ENCODE measurements around the gene TTC19. TPM values are rescaled to one million over a fixed set of nuclear protein-coding genes. Genes with fewer than 3 reads are reported as not detected.

Gene TTC19
- total RNA-seq, 1 experiment from 2014 or later = 28.4 TPM

GRCh38 chr17:16001226-16001897 is 1.7 kb downstream of the TTC19 start:
- intact Hi-C loops (cut with micrococcal nuclease; ENCODE audit: unreplicated experiment) (no loop called here), in situ Hi-C loops (cut with HindIII; ENCODE audit: low pct_unique_long_range_greater_than_20kb, low sequenced_read_pairs) (no loop called here)
- H3K36me3 ChIP-seq (ENCODE audit: control insufficient read depth, insufficient read depth, low read length) = peaks cover 33% of the 10 kb centered on the region
- TF ChIP-seq, protein P1, sequence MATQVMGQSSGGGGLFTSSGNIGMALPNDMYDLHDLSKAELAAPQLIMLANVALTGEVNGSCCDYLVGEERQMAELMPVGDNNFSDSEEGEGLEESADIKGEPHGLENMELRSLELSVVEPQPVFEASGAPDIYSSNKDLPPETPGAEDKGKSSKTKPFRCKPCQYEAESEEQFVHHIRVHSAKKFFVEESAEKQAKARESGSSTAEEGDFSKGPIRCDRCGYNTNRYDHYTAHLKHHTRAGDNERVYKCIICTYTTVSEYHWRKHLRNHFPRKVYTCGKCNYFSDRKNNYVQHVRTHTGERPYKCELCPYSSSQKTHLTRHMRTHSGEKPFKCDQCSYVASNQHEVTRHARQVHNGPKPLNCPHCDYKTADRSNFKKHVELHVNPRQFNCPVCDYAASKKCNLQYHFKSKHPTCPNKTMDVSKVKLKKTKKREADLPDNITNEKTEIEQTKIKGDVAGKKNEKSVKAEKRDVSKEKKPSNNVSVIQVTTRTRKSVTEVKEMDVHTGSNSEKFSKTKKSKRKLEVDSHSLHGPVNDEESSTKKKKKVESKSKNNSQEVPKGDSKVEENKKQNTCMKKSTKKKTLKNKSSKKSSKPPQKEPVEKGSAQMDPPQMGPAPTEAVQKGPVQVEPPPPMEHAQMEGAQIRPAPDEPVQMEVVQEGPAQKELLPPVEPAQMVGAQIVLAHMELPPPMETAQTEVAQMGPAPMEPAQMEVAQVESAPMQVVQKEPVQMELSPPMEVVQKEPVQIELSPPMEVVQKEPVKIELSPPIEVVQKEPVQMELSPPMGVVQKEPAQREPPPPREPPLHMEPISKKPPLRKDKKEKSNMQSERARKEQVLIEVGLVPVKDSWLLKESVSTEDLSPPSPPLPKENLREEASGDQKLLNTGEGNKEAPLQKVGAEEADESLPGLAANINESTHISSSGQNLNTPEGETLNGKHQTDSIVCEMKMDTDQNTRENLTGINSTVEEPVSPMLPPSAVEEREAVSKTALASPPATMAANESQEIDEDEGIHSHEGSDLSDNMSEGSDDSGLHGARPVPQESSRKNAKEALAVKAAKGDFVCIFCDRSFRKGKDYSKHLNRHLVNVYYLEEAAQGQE (IDR thresholded peaks at IDR 0.05; ENCODE audit: insufficient read depth in 1 of 2, low read depth in 2 of 2, low read length in 1 of 2) = no peak
- TF ChIP-seq SIN3A (IDR thresholded peaks at IDR 0.05; ENCODE audit: borderline replicate concordance, insufficient read depth, low read depth, low read length) = no peak
- no peak for TF ChIP-seq TCF7L2 (IDR thresholded peaks at IDR 0.05; ENCODE audit: low read depth, low read length)
- TF ChIP-seq, protein P2, sequence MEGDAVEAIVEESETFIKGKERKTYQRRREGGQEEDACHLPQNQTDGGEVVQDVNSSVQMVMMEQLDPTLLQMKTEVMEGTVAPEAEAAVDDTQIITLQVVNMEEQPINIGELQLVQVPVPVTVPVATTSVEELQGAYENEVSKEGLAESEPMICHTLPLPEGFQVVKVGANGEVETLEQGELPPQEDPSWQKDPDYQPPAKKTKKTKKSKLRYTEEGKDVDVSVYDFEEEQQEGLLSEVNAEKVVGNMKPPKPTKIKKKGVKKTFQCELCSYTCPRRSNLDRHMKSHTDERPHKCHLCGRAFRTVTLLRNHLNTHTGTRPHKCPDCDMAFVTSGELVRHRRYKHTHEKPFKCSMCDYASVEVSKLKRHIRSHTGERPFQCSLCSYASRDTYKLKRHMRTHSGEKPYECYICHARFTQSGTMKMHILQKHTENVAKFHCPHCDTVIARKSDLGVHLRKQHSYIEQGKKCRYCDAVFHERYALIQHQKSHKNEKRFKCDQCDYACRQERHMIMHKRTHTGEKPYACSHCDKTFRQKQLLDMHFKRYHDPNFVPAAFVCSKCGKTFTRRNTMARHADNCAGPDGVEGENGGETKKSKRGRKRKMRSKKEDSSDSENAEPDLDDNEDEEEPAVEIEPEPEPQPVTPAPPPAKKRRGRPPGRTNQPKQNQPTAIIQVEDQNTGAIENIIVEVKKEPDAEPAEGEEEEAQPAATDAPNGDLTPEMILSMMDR (IDR thresholded peaks at IDR 0.05) = no peak
- TF ChIP-seq POLR2AphosphoS5 (IDR thresholded peaks at IDR 0.05; ENCODE audit: low read depth, low read length) = no peak
- H3K27ac ChIP-seq (ENCODE audit: low read length) = peak overlapping the region; percentile 85; the same call in 1 of the 2 replicates
- POLR2A ChIA-PET = no interaction called here
- no TSS peak for BruUV-seq (replicated peaks)
- DNase-seq (ENCODE audit: low read depth, low spot score) (no peak), ATAC-seq (no peak)
- peaks cover 4% of the 10 kb centered on the region; the same call in 1 of the 2 replicates for H3K9me3 ChIP-seq (ENCODE audit: control insufficient read depth, insufficient read depth, low read depth, low read length)
- peak overlapping the region; percentile 77 to 81 for H3K4me3 ChIP-seq (ENCODE audit: low read depth in 2 of 2, low read length in 2 of 2)
- CTCF ChIA-PET = no interaction called here
- H3K4me1 ChIP-seq (ENCODE audit: control insufficient read depth, insufficient read depth, low read length) = peaks cover 5% of the 10 kb centered on the region; the same call in 1 of the 2 replicates
- H3K27me3 ChIP-seq (ENCODE audit: control insufficient read depth, insufficient read depth, low read length) = no peaks in the 10 kb centered on the region

DNA sequence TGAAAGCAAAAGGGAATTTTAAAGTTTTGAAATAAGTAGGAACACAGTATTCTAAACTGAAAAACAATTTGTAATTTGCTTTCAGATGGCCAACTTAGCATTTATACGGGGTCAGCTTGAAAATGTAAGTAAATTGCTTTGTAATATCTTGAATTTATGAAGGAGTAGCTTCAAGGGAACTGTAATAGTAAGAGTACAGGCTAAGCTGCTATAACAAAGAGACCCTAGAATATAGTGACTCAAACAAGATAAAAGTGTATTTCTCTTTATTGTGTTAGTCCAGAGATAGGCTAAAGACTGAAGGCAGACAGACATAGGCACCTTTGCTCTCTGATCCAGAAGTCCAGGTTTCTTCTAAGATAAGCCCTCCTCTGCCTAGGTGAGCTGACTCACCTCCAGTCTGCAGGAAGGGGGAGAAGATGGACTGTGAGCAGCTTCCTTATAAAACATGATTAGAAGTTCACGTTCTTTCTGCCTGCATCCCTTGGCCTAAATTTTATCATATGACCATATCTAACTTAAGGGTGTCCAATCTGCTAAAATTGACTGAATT is 3.2 kb downstream of the TTC19 start:
- TF ChIP-seq, protein P1 (IDR thresholded peaks at IDR 0.05; ENCODE audit: insufficient read depth in 1 of 2, low read depth in 2 of 2, low read length in 1 of 2) = no peak
- TF ChIP-seq POLR2AphosphoS5 (IDR thresholded peaks at IDR 0.05; ENCODE audit: low read depth, low read length) (no peak), SIN3A (IDR thresholded peaks at IDR 0.05; ENCODE audit: borderline replicate concordance, insufficient read depth, low read depth, low read length) (no peak), TCF7L2 (IDR thresholded peaks at IDR 0.05; ENCODE audit: low read depth, low read length) (no peak)
- TF ChIP-seq, protein P2 (IDR thresholded peaks at IDR 0.05) = no peak
- Histone ChIP-seq H3K27ac (ENCODE audit: low read length) (no peak overlapping the region), H3K27me3 (ENCODE audit: control insufficient read depth, insufficient read depth, low read length) (no peaks in the 10 kb centered on the region), H3K4me3 (ENCODE audit: low read depth in 2 of 2, low read length in 2 of 2) (no peak overlapping the region), H3K4me1 (ENCODE audit: control insufficient read depth, insufficient read depth, low read length) (peaks cover 5% of the 10 kb centered on the region; the same call in 1 of the 2 replicates), H3K9me3 (ENCODE audit: control insufficient read depth, insufficient read depth, low read depth, low read length) (peaks cover 4% of the 10 kb centered on the region; the same call in 1 of the 2 replicates), H3K36me3 (ENCODE audit: control insufficient read depth, insufficient read depth, low read length) (peaks cover 42% of the 10 kb centered on the region)
- in situ Hi-C loops (cut with HindIII; ENCODE audit: low pct_unique_long_range_greater_than_20kb, low sequenced_read_pairs) = no loop called here
- no TSS peak for BruUV-seq (replicated peaks)
- POLR2A ChIA-PET = no interaction called here
- DNase-seq (ENCODE audit: low read depth, low spot score) = no peak
- CTCF ChIA-PET = no interaction called here
- intact Hi-C loops (cut with micrococcal nuclease; ENCODE audit: unreplicated experiment) = no loop called here
- no peak for ATAC-seq

Measured in Panc1 (cell line).